ENCODE results near the gene KRT5.

DNA sequence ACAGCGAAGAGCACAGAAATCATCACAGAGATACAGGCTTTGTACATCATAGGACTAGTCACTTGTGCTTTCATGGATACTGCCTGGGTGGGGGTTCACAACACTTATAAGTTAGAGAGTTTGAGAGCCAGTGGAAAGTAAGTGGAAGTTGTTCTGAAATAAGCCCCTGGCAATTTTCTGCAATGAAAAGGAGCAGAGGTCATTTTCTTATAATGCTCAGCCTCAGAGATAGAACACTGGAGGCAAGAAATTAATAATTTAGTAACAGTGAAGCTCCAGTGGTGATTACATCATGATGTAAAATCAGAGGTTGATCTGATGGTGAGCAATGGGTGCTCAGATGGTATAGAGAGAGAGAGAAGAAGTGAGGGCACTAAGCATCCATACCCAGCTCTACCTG, 33.0 kb downstream of the KRT5 start:
- TF ChIP-seq, protein P1, sequence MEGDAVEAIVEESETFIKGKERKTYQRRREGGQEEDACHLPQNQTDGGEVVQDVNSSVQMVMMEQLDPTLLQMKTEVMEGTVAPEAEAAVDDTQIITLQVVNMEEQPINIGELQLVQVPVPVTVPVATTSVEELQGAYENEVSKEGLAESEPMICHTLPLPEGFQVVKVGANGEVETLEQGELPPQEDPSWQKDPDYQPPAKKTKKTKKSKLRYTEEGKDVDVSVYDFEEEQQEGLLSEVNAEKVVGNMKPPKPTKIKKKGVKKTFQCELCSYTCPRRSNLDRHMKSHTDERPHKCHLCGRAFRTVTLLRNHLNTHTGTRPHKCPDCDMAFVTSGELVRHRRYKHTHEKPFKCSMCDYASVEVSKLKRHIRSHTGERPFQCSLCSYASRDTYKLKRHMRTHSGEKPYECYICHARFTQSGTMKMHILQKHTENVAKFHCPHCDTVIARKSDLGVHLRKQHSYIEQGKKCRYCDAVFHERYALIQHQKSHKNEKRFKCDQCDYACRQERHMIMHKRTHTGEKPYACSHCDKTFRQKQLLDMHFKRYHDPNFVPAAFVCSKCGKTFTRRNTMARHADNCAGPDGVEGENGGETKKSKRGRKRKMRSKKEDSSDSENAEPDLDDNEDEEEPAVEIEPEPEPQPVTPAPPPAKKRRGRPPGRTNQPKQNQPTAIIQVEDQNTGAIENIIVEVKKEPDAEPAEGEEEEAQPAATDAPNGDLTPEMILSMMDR (conservative IDR thresholded peaks at IDR 0.05), result no peak
- no peak for TF ChIP-seq ZFX (IDR thresholded peaks at IDR 0.05)
